Measurements from ENCODE around the gene OXT.

OXT gene

GRCh38 chr20:3032624-3033023 is 38.8 kb upstream of the OXT start:
- H3K27ac ChIP-seq = no peak overlapping the region
- no peak for DNase-seq
- no peak for TF ChIP-seq CTCF (IDR thresholded peaks at IDR 0.05; ENCODE audit: low read depth, low read length, missing control alignments)
- no peaks in the 10 kb centered on the region for H3K27me3 ChIP-seq (replicated peaks)
- peaks cover 53% of the 10 kb centered on the region for H3K36me3 ChIP-seq (replicated peaks)
- in situ Hi-C loops (cut with HindIII; ENCODE audit: low pct_ligation_motif_present, low sequenced_read_pairs) = no loop called here
- H3K4me3 ChIP-seq (ENCODE audit: low read depth, low read length) = no peak overlapping the region

GRCh38 chr20:3037654-3038053 is 33.8 kb upstream of the OXT start:
- H3K36me3 ChIP-seq (replicated peaks) = peaks cover 53% of the 10 kb centered on the region
- no peaks in the 10 kb centered on the region for H3K27me3 ChIP-seq (replicated peaks)
- DNase-seq = no peak
- H3K27ac ChIP-seq = no peak overlapping the region
- no peak overlapping the region for H3K4me3 ChIP-seq (ENCODE audit: low read depth, low read length)
- in situ Hi-C loops (cut with HindIII; ENCODE audit: low pct_ligation_motif_present, low sequenced_read_pairs) = no loop called here
- no peak for TF ChIP-seq CTCF (IDR thresholded peaks at IDR 0.05; ENCODE audit: low read depth, low read length, missing control alignments)

GRCh38 chr20:3038454-3038853 is 33.0 kb upstream of the OXT start:
- in situ Hi-C loops (cut with HindIII; ENCODE audit: low pct_ligation_motif_present, low sequenced_read_pairs) = no loop called here
- H3K27me3 ChIP-seq (replicated peaks) = no peaks in the 10 kb centered on the region
- no peak for TF ChIP-seq CTCF (IDR thresholded peaks at IDR 0.05; ENCODE audit: low read depth, low read length, missing control alignments)
- H3K36me3 ChIP-seq (replicated peaks) = peaks cover 50% of the 10 kb centered on the region
- H3K27ac ChIP-seq = no peak overlapping the region
- no peak for DNase-seq
- no peak overlapping the region for H3K4me3 ChIP-seq (ENCODE audit: low read depth, low read length)

GRCh38 chr20:3039426-3039825 is 32.0 kb upstream of the OXT start:
- no peak for DNase-seq
- Histone ChIP-seq H3K27me3 (replicated peaks) (no peaks in the 10 kb centered on the region), H3K4me3 (ENCODE audit: low read depth, low read length) (no peak overlapping the region), H3K27ac (no peak overlapping the region), H3K36me3 (replicated peaks) (peaks cover 47% of the 10 kb centered on the region)
- TF ChIP-seq CTCF (IDR thresholded peaks at IDR 0.05; ENCODE audit: low read depth, low read length, missing control alignments) = no peak
- in situ Hi-C loops (cut with HindIII; ENCODE audit: low pct_ligation_motif_present, low sequenced_read_pairs) = no loop called here

- Histone ChIP-seq H3K27me3 (replicated peaks) (no peaks in the 10 kb centered on the region), H3K36me3 (replicated peaks) (peaks cover 44% of the 10 kb centered on the region), H3K4me3 (ENCODE audit: low read depth, low read length) (no peak overlapping the region), H3K27ac (no peak overlapping the region)
- in situ Hi-C loops (cut with HindIII; ENCODE audit: low pct_ligation_motif_present, low sequenced_read_pairs) = no loop called here
- no peak for TF ChIP-seq CTCF (IDR thresholded peaks at IDR 0.05; ENCODE audit: low read depth, low read length, missing control alignments)
- DNase-seq = no peak
Observed at GRCh38 chr20:3040086-3040485, 31.3 kb upstream of the OXT start.

GRCh38 chr20:3041854-3042409 is 29.5 kb upstream of the OXT start:
- H3K27me3 ChIP-seq (replicated peaks) = no peaks in the 10 kb centered on the region
- DNase-seq = no peak
- no peak overlapping the region for H3K27ac ChIP-seq
- H3K36me3 ChIP-seq (replicated peaks) = peaks cover 26% of the 10 kb centered on the region
- in situ Hi-C loops (cut with HindIII; ENCODE audit: low pct_ligation_motif_present, low sequenced_read_pairs) = no loop called here
- no peak for TF ChIP-seq CTCF (IDR thresholded peaks at IDR 0.05; ENCODE audit: low read depth, low read length, missing control alignments)
- H3K4me3 ChIP-seq (ENCODE audit: low read depth, low read length) = no peak overlapping the region

All from brain microvascular endothelial cell (primary cell).